HG02852 (cell line): ENCODE data around the gene SUMO4.
"Not testable (repeated sequence)": the region's sequence is repeated elsewhere in the genome, so short reads cannot be mapped to it uniquely, and the experiment has no call there.

Experiments
- ATAC-seq: cut with Tn5 transposase; IDR thresholded peaks from one replicate; pipeline ENCODE4 v1.9.1; 2021; ENCODE audit warnings: mild to moderate bottlenecking, moderate library complexity; ENCODE audit not compliant: unreplicated experiment

Gene SUMO4

DNA sequence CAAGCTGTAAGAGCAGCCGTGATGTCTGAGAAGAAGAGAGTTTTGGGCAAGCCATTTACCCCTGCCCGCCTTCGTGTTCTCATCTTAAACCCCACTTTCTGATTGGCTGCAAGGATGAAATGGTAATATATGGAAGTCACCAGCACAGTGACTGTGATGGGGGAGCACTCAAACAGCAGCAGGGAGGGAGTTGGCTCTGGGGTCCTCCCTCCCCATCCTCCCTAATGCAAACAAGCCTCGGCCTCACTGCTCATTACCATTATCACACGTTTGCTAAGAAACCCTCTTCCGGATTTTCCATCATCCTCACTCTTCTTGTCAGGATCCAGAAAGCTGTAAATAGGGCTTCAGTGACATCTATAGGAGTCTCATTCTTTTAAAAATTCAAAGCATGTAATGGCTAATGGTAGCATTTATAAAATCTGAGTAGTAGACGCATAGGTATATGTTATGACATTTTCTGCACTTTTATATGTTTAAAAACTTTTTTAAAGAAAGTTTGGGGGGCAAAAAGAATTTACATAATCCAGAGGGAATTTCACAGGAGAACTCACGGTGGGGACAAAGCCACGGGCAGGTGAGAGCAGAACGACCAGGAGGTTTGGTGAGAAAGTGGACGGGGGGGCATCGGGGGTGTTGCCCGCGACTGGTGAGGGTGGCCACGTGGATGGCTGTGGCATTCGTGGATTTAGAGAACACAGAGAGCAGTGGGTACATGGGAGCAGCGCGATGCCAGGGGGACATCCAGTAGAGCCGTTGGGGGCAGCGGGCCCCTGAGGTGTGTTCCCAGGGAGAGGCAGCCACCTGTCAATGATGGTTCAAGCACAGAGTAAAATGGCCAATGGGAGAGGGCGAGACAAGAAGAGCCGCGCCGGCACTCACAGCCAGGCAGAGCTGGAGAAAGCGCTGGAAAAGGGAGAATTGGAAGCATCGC, 29.6 kb downstream of the SUMO4 start:
- no peak for ATAC-seq

- ATAC-seq: peak; percentile 83
Measured at GRCh38 chr6:149431905-149432775, 32.1 kb downstream of the SUMO4 start.

DNA sequence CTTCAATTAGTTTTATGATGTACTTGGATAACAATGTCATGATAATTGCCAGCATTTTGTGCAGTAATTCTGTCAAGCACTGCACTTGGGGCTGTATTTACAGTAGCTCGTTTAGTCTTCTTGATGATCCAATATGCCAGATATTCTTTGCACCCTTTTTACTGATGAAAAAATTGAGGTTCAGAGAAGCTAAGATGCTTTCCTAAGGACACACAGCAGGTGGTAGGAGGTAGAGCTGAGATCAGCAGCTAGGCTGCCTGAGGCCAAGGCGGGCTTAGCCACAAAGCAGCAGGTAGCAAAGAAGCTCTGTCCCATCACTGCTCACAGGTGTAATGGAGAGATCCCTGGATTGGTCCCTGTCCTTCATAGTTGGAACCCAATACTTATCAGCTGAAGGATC, 33.3 kb downstream of the SUMO4 start:
- no peak for ATAC-seq

GRCh38 chr6:149433881-149434280, 33.8 kb downstream of the SUMO4 start:
- no peak for ATAC-seq

GRCh38 chr6:149435919-149436586, 36.0 kb downstream of the SUMO4 start:
- ATAC-seq: no peak

GRCh38 chr6:149436647-149437046, 36.6 kb downstream of the SUMO4 start:
- no peak for ATAC-seq

GRCh38 chr6:149437212-149437611, 37.1 kb downstream of the SUMO4 start:
- ATAC-seq: no peak

DNA sequence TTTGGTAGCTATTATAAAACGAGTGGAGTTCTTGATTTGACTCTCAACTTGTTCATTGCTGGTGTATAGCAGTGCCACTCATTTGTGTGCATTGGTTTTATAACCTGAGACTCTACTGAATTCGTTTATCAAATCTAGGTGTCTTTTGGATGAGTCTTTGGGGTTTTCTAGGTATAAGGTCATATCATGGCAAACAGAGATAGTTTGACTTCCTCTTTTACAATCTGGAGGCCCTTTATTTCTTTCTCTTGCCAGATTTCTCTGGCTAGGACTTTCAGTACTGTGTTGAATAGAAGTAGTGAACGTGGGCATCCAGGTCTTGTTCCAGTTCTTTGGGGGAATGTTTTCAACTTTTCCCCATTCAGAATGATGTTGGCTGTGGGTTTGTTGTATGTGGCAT, 38.8 kb downstream of the SUMO4 start:
- ATAC-seq: peak; percentile 81

DNA sequence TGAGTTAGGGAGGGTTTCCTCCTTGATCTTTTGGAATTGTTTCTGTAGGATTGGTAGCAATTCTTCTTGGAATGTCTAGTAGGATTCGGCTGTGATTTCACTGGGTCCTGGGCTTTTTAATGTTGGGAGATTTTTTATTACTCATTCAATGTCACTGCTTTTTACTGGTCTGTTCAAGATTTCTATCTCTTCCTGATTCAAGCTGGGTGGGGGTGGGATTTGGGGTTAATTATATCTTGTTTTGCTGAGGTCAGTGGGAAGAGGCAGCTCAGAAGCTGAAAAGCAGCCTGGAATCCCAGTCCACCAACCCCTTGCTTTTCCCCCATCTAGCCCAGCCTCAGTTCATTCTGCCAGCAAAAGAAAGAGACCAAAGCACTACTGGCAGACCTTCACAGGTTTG, 39.6 kb downstream of the SUMO4 start:
- ATAC-seq: no peak

- ATAC-seq: no peak
Measured at GRCh38 chr6:149440735-149441671, 40.9 kb downstream of the SUMO4 start.

- ATAC-seq: no peak
Measured at GRCh38 chr6:149441740-149442139, 41.7 kb downstream of the SUMO4 start.

GRCh38 chr6:149443411-149444181, 43.5 kb downstream of the SUMO4 start:
- no peak for ATAC-seq

GRCh38 chr6:149444360-149445094, 44.5 kb downstream of the SUMO4 start:
- ATAC-seq: not testable (repeated sequence)

GRCh38 chr6:149445095-149445466, 45.0 kb downstream of the SUMO4 start:
- no peak for ATAC-seq

DNA sequence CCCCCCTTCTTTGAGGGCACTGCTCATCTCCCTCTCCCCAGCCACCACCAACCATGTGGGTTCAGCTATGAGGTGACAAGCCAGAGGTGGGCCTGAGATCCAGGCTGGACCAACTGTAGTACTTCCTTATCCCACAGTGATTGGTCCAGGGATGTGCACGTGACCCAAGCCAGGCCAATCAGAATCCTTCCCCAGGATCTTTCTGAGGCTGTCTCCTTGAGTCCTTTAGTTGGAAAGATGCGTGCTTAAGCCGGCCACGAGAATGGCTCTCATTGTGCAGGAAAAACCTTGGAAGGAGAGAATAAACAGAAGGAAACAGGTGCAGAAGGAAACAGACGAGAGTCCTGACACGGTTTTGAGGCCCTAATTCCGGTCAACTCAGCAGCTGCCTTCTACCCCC, 45.5 kb downstream of the SUMO4 start:
- no peak for ATAC-seq

- ATAC-seq: no peak
Measured at GRCh38 chr6:149446791-149447376, 46.8 kb downstream of the SUMO4 start.

DNA sequence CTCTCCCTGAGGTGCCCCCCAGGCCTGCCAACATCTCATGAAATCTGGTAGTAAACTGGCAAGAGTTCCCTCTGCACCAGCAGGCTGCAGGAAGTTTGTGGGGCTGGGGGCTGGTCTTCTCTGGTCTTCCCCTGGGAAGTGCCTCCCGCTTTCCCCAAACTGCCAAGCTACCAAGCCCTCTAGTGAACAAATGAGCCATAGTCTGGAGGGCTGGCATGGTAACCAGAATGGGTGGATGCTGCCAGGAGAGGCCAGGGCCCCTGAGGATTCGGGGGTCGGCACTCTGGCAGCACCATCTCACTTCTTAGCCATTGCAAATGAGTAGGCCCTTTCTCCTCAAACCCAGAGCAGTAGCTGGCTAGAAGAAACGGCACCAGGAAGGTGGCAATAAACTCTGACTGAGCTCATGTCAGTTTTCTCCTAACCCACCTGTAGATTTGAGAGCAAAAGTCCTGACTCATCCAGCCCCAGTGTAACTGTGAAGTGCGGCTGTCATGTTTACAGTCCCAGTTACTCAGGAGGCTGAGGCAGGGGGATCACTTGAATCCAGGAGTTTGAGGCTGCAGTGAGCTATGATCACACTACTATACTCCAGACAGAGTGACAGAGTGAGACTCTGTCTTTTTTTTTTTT, 48.9 kb downstream of the SUMO4 start:
- no peak for ATAC-seq
